ENCODE data around the gene D2HGDH.
"Not testable (repeated sequence)": the region's sequence is repeated elsewhere in the genome, so short reads cannot be mapped to it uniquely, and the experiment has no call there.

Gene D2HGDH

DNA sequence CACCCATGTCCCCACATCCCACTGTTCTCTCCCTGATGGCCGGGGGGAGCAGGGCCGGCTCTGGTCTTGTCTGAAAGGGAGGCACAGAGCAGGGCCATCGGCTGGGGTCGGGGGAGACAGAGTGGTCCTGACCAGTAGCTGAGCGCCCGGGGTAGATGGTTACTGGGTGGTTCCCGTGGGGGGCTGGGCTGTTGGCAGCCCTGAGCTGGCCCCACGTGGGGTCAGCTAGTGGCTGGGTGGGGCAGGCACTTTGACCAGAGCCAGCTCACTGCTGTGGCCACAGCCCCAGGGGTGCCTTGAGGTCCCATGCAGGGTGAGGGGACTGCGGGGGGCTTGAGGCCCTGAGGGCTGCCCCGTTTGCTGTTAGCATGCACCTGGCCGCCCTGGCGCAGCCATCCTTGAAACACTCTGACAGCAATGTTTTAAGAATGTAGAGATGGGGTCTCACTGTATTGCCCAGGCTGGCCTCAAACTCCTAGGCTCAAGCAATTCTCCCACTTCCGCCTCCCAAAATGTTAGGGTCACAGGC, 62.2 kb downstream of the D2HGDH start:
- no peak for FAIRE-seq

DNA sequence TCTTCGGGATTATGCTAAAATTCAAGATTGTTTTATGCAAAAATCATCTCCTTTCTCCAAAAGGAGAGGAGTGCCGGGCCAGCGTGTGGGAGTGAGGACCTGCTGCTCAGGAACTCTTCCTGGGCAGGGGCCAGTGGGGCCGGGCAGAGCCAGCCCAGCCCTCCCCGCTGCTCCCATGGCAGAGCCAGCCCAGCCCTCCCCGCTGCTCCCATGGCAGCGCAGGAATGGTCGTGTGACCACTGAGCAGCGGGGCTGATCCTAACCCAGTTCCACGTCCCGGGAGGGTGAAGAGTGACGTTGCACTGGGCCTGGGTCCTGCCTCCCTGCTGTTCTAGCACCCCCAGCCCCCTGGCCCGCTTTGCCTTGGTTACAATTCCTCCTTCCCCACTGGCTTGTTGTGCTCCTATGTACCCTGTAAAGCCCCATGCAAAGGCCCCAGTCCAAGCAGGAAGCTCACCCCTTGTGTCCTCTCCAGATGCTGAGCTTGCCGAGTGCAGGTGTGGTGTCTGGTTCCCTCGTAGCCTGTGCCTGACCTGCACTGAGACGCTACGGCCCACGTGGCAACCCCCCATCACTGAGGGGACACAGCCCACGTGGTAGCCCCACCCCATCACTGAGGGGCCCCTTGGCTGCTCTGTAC, 63.1 kb downstream of the D2HGDH start:
- no peak for FAIRE-seq

DNA sequence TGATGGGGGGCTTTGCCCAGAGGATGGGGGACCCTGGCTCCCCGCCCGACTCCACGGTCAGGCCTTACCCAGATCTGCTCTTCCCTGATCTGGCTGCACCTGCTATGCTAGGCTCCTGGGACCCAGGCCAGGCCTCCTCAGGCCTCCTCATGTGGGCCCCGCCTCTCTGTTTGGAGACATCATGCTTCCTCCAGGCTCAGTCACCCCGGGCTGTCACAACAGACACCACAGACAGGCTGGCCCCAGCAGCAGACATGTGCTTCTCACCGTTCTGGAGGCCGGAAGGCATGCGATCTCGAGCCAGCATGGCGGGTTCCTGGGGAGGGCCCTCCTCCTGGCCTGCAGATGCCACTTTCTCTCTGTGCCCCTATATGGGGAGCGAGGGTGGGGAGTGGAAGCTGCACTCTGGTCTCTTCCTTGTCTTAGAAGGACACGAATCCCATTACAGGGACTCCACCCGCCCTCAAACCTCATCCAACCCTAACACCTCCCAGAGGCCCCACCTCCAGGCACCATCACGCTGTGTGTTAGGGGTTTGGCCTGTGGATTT, 63.7 kb downstream of the D2HGDH start:
- no peak for FAIRE-seq

DNA sequence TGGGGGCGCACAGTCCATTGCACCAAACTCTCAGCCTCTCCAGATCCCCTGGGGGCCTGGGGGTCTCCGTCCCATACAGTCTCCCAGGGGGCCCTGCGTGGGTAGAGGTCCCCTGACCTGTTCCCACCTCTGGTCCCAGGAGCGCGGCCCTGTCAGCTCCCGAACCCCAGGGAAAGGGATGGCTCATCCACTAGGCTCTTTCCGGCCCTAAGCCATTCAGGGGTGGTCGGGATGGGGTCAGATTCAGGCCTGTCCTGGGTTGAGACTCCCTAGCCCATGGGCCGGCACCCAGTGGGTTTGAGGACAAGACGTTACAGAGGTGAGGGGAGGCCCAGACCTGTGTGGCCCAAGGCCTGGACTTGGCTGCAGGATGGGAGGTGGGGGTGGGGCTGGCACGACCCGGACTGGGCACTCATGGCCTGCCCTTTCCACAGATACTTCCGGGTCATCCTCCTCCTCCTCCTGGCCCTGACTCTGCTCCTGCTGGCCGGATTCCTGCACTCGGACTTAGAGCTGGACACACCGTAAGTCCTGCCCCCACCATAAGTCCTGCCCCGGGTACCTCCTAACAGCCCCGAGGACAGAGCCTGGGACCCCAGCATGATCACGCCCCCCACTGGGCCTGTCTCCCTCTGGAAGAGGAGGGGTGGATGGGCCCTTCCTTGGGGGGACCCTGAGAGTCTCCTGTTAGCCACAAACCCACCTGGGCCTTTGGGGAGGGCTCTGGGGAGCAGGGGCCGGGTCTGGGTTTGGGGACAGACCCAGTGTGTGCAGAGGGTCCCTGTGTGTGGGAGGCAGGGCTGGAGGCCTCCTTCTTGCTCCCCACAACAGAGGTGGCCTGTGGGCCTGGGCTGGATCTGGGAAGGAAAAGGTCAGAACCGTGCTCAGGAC, 64.4 kb downstream of the D2HGDH start:
- no peak for FAIRE-seq

DNA sequence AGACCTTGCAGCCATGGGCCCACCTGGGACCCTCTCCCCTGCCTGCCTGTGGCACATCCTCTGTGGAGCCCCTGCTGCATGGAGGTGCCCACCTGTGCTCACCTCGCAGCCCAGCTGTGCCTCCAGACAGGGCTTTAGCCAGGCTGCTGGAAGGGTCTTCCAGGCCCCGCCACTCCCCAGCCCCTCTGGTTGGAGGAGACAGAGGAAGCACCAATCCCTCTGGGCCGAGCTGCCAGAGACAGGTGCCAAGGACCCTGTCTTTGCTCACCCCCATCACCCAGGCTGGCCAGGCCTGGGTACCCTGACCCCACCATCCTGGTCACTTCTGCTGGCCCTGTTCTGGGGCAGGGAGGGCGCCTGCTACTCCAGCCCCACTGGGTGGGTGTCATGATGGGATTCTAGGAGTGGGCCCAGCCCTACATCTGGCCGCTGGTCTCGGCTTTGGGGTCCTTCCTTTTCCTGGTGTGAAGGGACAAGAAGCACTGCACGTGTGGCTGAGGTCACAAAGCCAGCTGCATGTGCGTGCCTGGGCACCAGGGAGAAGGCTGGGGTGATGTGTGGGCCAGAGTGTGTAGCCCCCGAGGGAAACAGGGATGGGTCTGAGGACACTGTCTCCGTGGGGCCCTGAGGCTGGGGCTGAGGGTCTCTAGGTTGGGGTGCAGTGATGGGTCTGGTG, 65.2 kb downstream of the D2HGDH start:
- no peak for FAIRE-seq

DNA sequence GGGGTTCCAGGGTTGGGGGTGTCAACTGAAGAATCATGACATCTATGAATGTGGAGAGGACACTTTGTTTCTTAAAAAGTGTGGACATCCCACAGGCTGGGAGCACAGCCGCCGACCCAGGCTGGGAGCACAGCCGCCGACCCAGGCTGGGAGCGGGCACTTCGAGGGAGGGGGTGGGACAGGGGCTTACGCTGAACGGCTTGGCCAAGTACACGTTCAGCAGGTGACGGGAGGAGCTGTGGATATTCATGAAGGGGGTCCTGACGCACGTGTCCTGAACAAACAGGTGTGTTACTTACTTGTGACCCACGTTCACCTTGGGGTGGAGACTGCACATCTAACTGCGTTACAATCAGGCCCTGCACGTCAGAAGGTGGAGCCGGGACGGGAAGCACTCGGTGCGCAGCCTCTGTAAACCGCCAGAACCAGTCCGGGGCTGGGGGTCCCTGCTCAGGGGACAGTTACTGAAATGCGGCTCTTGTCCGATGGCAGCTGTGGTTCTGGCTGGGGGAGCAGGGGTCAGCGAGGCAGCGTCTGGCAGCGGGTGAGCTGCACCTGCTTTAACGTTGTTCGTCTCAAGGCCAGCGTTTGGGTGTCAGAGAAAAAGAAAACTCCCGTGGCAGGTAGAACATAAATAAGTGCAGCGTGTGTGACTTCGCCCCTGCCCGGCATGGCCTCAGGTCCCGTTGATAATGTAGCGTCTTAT, 65.9 kb downstream of the D2HGDH start:
- not testable (repeated sequence) for FAIRE-seq

DNA sequence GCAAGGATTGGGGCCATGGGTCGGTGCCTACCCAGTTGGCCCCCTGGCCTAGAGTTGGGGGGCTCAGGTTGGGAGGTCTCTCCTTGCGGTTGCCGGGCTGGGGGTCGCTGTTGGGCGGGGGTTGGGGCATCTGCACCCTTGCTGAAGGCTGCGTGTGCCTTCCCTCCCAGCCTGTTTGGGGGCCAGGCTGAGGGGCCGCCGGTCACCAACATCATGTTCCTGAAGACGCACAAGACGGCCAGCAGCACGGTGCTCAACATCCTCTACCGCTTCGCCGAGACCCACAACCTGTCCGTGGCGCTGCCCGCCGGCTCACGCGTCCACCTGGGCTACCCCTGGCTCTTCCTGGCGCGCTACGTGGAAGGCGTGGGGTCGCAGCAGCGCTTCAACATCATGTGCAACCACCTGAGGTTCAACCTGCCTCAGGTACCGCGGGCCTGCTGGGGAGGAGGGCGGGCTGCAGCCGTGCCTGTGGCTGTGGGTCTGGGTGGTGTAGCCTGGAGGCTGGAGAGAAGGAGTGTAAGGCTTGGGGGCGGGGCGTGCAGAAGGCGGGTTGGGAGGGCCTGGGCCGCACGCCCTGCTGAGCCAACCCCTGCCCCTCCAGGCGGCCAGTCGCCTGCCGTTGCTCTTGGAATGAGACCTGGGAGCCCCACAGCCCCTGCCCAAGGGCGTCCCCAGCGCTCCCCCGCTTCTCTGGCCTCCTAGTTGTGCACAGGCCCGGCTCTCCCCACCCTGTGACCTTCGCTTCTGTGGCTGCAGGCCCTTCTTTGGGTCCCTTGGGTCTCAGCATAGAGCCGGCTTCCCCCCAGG, 67.4 kb downstream of the D2HGDH start:
- FAIRE-seq = no peak

DNA sequence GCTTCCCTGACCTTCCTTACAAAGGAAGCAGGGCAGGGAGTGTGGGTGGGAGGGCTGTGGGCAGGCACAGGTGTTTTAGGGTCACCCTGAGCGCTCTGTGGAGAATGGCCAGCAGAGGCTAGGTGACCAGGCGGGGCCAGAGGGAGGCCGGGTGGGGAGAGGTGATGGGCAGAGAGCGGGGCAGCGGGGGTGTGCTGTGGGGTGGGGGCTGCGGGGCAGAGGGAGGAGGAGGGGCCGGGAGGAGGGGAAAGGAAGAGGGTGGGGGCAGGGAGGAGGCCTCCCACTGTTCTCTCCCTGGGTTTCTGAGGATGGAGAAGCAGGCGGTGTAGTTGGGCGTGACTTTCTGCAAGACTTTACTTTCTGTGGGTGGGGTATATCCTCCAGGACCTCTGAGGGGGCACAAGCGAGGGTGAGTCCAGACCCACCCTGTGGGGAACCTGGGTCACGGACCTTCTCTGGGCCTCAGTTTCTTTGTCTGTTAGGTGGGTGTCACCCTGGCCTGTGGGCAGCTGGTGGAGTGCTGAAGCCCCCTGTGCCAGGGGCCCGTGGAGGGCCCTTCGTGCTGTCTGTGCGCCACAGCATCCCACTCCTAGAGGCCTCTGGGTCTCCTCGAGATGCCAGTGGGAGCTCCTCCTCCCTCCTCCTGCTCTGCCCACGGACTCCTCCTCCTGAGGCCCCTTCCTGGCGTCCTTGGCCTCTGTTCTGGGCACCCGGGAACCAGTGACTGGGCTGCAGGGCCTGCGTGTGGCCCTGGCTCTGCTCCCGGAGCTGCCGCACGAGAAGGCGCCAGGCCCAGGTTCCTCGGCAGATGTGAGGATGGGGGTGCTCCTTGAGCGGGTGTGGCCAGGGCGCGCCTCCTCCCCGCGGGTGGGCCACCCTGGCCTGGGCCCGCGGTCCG, 68.2 kb downstream of the D2HGDH start:
- FAIRE-seq = no peak

DNA sequence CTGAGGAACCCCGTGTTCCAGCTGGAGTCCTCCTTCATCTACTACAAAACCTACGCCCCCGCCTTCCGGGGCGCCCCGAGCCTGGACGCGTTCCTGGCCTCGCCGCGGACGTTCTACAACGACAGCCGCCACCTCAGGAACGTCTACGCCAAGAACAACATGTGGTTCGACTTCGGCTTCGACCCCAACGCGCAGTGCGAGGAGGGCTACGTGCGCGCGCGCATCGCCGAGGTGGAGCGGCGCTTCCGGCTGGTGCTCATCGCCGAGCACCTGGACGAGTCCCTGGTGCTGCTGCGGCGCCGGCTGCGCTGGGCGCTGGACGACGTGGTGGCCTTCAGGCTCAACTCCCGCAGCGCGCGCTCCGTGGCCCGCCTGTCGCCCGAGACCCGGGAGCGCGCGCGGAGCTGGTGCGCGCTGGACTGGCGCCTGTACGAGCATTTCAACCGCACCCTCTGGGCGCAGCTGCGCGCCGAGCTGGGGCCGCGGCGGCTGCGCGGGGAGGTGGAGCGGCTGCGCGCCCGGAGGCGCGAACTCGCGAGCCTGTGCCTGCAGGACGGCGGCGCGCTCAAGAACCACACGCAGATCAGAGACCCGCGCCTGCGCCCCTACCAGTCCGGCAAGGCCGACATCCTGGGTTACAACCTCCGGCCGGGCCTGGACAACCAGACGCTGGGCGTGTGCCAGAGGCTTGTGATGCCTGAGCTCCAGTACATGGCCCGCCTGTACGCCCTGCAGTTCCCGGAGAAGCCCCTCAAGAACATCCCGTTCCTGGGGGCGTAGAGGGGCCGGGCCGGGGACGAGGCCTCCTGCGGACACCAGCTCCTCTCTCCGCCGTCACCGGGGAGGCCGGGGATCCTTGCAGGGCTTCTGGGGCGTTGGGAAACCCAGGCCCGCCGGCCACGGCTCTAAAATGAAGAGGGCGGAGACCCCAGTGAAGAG, 69.2 kb downstream of the D2HGDH start:
- FAIRE-seq = no peak

DNA sequence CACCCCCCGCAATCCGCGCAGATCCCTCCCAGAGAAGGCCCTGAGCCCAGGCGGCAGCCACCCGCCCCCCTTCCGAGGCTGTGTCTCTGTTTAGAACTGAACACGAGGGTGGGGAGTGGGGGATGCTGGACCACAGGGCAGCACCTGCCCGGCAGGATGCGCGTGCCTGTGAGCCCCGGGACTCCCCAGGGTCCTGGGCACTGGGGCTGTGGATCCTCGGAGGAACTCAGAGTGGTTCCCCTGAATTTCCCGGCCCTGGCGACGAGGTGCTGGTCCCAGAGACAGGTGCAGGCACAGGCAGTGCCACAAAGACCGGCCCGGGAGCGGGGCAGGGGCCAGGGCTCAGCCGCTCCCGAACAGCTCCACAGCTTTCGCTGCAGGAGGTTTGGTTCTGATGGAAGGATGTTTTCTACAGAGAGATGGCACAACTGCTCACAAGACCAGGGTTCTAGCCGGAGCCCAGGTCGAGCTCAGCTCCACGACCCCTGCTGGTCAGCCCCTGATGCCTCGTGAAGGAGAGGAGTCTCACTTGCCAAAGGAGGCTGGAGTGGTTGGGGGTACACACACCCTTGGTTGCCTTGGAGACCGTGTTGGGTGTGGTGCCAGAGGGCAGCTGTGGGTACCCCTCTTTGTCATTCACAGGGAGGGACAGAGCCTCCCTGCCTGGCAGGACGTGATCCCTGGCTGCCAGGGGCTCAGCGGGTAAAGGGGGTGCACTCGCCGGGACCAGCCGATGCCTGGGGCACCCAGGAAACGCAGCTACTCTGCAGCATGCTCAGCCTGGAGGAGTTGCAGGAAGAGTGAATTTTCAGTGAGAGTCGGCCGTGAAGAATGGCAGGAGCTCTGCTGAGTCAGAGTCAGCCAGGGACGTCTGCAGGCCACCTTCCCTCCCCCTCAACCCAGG, 70.1 kb downstream of the D2HGDH start:
- FAIRE-seq = no peak

DNA sequence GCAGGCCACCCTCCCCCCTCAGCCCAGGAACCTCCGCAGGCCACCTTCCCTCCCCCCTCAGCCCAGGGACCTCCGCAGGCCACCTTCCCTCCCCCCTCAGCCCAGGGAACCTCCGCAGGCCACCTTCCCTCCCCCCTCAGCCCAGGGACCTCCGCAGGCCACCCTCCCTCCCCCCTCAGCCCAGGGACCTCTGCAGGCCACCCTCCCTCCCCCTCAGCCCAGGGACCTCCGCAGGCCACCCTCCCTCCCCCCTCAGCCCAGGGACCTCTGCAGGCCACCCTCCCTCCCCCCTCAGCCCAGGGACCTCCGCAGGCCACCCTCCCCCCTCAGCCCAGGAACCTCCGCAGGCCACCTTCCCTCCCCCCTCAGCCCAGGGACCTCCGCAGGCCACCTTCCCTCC, 71.8 kb downstream of the D2HGDH start:
- FAIRE-seq = not testable (repeated sequence)

DNA sequence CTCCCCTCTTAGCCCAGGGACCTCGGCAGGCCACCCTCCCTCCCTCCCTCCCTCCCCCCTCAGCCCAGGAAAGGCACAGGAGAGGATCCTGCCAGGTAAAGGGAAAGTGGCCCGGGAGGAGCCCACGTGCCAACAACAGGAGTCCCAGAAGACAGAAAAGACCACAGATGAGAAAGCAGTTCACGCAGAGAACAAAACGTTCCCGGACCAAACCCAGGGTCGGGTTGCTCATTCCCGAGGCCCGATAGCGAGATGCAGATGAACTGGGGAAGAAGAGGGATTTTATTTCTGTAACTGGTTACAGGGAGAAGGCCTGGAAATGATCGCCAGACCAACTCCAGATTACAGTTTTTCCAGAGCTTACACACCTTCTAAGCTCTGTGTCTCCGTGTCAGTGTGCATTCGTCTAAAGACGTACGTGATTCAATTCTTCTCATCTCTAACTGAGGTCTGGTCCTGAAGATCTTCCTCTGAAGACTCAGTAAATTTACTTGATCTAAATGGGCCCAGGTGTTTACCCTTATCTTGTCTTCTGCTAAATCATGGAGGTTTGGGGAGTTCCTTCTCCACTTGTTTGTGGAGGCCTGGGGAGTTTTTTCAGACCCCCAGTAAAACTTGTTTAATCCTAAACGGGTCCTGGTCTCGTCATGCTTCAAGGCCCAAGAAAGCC, 73.8 kb downstream of the D2HGDH start:
- no peak for FAIRE-seq

DNA sequence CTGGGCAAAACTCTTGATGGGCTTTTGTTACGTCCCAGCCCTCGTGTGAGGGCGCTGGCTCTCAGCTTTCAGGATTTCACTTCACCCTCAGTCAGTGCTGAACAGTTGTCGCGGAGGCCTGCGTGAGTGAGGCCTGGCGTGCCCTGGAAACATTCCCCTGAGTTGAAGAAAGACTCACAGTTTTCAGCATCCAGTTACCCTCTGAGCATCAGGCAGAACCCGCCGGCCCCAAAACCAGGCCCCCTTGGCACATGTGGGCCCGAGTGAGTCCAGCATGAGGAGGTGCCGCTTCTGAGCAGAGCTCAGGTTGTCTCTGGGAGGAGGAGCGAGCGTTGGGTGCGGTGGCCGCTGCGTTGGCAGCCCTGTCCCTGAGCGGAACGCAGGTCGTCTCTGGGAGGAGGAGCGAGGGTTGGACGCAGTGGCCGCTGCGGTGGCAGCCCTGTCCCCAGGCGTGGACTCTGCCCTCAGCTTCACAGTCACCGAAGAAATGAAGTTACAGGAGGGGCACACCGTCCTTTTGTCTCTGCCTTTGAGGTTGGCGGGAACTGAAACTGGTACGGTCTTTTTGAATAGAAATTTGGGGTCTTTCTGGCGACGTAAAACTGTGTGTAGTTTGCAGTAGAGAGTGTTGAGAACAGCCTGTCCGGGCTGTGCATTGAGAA, 74.4 kb downstream of the D2HGDH start, which contains the start of gene NEU4:
Gene NEU4, plus strand, starts transcription at position 473 of the 662 bp plus-strand sequence. CDS start 5,292 bp downstream, outside the sequence.
- FAIRE-seq = no peak

DNA sequence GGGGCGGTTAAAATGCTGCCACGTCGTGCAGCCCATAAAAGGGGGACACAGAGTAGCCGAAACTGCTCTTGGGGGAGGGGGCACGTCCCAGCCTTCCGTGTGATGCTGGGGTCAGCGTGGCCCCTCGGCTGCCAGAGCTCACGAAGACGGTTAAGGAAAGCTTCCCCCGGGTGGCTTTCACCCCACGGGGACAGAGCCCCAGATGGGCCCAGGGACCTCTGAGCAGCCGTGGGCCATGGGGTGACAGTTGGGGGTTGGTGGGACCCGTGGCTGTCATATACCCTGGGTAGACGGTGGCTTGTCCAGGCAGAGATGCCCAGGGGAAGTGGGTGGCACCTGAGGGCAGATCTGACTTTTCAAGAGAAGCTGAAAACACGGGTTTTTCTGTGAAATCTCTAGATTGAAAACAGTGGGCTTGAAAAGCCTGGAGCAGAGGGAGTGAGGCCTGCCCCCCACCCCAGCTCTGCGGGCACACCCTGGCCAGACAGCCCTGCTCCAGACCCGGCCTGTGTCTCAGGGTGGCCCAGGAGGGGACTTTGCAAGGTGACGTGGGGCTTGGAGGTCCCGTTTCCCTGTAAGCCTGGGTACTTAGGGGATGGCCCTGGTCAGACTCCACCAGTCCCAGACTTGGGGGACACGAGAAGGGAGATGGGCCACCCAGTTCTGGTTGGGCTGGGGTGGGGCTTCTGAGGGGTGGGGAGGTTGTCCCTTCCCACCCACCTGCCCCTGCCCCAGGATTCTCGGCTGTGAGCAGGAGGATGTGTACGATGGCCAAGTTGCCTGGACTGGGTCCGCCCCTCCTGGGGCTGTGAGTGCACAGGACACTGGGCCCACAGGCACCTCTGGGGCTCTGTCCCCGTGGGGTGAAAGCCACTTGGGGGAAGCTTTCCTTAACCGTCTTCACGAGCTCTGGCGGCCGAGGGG, 75.2 kb downstream of the D2HGDH start:
- FAIRE-seq = no peak

DNA sequence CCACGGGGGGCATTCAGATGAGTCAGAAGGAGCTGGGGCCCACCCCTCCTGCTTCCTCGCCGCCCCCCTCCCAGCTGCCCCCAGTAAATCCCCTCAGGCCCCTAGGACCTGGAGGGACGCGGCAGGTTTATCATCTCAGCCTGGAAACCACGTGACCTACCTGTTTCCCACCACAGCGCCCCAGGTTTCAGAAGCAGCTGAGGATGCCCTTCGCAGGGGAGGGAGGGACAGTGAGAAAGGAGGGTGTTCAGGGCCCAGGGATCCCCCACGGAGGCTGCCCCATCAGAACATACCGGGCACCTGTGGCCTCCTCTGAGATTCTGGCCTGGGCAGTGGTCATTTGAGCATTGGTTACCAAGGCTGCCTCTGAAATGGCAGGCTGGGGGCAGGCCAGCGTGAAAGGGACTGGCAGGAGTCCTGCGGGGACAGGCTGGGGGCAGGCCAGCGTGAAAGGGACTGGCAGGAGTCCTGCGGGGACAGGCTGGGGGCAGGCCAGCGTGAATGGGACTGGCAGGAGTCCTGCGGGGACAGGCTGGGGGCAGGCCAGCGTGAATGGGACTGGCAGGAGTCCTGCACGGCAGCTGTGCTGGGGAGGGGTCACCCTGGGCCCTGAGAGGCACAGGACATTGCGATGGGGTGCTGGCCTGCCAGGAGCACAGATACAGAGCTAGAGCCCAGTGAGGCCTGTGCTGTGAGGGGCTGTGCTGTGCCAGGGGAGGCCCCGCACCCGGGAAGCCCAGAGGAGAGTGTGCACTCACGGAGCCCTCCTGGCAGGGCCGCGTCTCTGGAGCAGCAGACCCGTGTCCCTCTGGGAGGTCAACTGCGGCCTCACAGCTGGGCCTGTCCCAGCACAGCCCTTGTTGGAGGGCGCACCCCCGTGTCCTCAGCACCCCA, 76.1 kb downstream of the D2HGDH start:
- no peak for FAIRE-seq

Data from colon (tissue), 2 donors.